ENCODE measurements around the gene UTRN. TPM values are rescaled to one million over a fixed set of nuclear protein-coding genes. Genes with fewer than 3 reads are reported as not detected.

UTRN gene
- total RNA-seq, 2 experiments from 2014 or later = 17.5 to 18.1 TPM

DNA sequence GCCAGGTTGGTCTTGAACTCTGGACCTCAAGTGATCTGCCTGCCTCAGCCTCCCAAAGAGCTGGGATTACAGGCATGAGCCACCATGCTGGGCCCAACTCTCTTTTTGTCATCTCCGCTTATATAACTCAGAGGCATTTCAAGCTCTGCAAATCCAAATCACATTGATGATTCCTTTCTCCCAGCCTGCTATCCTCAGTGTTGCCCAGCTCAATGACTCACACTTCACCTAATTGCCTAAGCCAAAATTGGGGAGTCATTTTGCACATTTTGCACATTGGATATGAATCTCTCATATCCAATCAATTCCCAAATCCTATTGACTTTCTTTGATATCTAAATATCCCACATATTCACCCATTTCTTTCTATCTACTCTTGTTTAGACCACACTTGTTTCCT, 3.9 kb downstream of the UTRN start:
- BruUV-seq (replicated peaks) = no TSS peak

DNA sequence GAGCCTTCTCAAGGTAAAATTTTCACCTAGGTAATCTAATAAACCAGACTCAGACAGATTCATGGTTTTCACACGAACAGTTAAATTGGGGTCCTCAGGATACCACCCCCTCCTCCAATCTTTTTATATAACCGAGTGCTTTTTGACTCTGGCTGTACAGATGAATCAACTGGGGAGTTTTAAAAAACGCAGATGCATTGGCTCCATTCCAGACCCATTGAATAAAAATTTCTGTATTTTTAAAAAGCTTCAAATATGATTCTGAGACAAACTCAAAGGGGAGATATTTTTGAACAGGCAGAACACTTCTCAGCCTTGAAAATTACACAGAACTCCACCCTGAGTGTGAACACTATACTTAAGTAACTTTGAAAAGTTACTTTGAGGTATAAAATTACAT, 7.2 kb downstream of the UTRN start:
- no TSS peak for BruUV-seq (replicated peaks)
- H2AFZ ChIP-seq (ENCODE audit: low read length) = no peak overlapping the region
- H3K4me1 ChIP-seq (ENCODE audit: insufficient read depth, low read length, poor library complexity, severe bottlenecking) = no peaks in the 10 kb centered on the region
- H3K36me3 ChIP-seq (ENCODE audit: insufficient read depth, low read length) = no peaks in the 10 kb centered on the region
- no peaks in the 10 kb centered on the region for H3K9me3 ChIP-seq (ENCODE audit: low read length)
- no peak overlapping the region for H3K4me3 ChIP-seq (ENCODE audit: low read depth, low read length, poor library complexity, severe bottlenecking)
- no peaks in the 10 kb centered on the region for H3K79me2 ChIP-seq (ENCODE audit: insufficient read depth, low read depth, low read length)
- intact Hi-C loops (cut with micrococcal nuclease; ENCODE audit: unreplicated experiment) = no loop called here
- DNase-seq (ENCODE audit: low spot score) = no peak
- ChIA-PET POLR2A (interaction anchor here (0.5 kb wide), 1 partner anchor 353 kb away, joined by 3 read pairs; no protein-coding TSS in a partner anchor), CTCF (ENCODE audit: unreplicated experiment) (no interaction called here)
- H3K4me2 ChIP-seq (ENCODE audit: low read length) = no peak overlapping the region
- H3K9me2 ChIP-seq (ENCODE audit: insufficient read depth, low read length) = no peaks in the 10 kb centered on the region
- H3K27ac ChIP-seq (ENCODE audit: low read depth, low read length, poor library complexity, severe bottlenecking) = no peak overlapping the region
- H4K20me1 ChIP-seq (ENCODE audit: insufficient read depth, low read length) = no peaks in the 10 kb centered on the region
- TF ChIP-seq, protein P1, sequence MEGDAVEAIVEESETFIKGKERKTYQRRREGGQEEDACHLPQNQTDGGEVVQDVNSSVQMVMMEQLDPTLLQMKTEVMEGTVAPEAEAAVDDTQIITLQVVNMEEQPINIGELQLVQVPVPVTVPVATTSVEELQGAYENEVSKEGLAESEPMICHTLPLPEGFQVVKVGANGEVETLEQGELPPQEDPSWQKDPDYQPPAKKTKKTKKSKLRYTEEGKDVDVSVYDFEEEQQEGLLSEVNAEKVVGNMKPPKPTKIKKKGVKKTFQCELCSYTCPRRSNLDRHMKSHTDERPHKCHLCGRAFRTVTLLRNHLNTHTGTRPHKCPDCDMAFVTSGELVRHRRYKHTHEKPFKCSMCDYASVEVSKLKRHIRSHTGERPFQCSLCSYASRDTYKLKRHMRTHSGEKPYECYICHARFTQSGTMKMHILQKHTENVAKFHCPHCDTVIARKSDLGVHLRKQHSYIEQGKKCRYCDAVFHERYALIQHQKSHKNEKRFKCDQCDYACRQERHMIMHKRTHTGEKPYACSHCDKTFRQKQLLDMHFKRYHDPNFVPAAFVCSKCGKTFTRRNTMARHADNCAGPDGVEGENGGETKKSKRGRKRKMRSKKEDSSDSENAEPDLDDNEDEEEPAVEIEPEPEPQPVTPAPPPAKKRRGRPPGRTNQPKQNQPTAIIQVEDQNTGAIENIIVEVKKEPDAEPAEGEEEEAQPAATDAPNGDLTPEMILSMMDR (conservative IDR thresholded peaks at IDR 0.05; ENCODE audit: low read length) = no peak
- TF ChIP-seq EZH2phosphoT487 (IDR thresholded peaks at IDR 0.05; ENCODE audit: borderline replicate concordance, low read depth, low read length) = no peak

More for the DNA sequence above, 3.9 kb downstream of the UTRN start:
- Histone ChIP-seq H3K79me2 (ENCODE audit: insufficient read depth, low read depth, low read length) (no peaks in the 10 kb centered on the region), H3K9me3 (ENCODE audit: low read length) (no peaks in the 10 kb centered on the region), H2AFZ (ENCODE audit: low read length) (no peak overlapping the region), H4K20me1 (ENCODE audit: insufficient read depth, low read length) (no peaks in the 10 kb centered on the region), H3K4me3 (ENCODE audit: low read depth, low read length, poor library complexity, severe bottlenecking) (no peak overlapping the region), H3K9me2 (ENCODE audit: insufficient read depth, low read length) (no peaks in the 10 kb centered on the region), H3K4me1 (ENCODE audit: insufficient read depth, low read length, poor library complexity, severe bottlenecking) (no peaks in the 10 kb centered on the region), H3K27ac (ENCODE audit: low read depth, low read length, poor library complexity, severe bottlenecking) (no peak overlapping the region), H3K4me2 (ENCODE audit: low read length) (no peak overlapping the region), H3K36me3 (ENCODE audit: insufficient read depth, low read length) (no peaks in the 10 kb centered on the region)
- POLR2A ChIA-PET = interaction anchor here (0.7 kb wide), 1 partner anchor 225 kb away, joined by 3 read pairs; no protein-coding TSS in a partner anchor
- intact Hi-C loops (cut with micrococcal nuclease; ENCODE audit: unreplicated experiment) = no loop called here
- CTCF ChIA-PET (ENCODE audit: unreplicated experiment) = no interaction called here
- TF ChIP-seq, protein P1 (conservative IDR thresholded peaks at IDR 0.05; ENCODE audit: low read length) = no peak
- no peak for TF ChIP-seq EZH2phosphoT487 (IDR thresholded peaks at IDR 0.05; ENCODE audit: borderline replicate concordance, low read depth, low read length)
- DNase-seq (ENCODE audit: low spot score) = no peak

DNA sequence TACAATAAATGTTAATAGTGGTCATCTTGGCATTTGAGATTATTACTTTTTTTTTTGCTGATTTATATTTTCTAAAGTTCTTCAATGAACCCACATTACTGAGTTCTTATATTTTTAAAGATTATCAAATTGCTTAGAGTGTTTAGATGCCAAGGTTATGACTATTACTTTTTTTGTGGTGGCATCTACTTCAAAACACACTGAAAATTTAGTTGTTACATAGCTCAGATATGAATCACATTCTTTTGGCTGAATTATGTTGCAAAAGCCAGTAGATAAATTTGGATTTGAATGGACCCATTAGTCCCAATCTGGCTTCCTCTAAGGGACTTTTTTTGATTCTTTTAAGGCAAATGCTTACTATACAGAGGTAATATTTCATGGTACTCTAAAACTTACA, 8.9 kb downstream of the UTRN start:
- no peaks in the 10 kb centered on the region for H3K9me3 ChIP-seq (ENCODE audit: low read length)
- POLR2A ChIA-PET = no interaction called here
- H3K79me2 ChIP-seq (ENCODE audit: insufficient read depth, low read depth, low read length) = no peaks in the 10 kb centered on the region
- no peaks in the 10 kb centered on the region for H3K9me2 ChIP-seq (ENCODE audit: insufficient read depth, low read length)
- H2AFZ ChIP-seq (ENCODE audit: low read length) = no peak overlapping the region
- BruUV-seq (replicated peaks) = no TSS peak
- H4K20me1 ChIP-seq (ENCODE audit: insufficient read depth, low read length) = no peaks in the 10 kb centered on the region
- no peaks in the 10 kb centered on the region for H3K36me3 ChIP-seq (ENCODE audit: insufficient read depth, low read length)
- TF ChIP-seq, protein P1 (conservative IDR thresholded peaks at IDR 0.05; ENCODE audit: low read length) = no peak
- no peak for TF ChIP-seq EZH2phosphoT487 (IDR thresholded peaks at IDR 0.05; ENCODE audit: borderline replicate concordance, low read depth, low read length)
- H3K4me1 ChIP-seq (ENCODE audit: insufficient read depth, low read length, poor library complexity, severe bottlenecking) = no peaks in the 10 kb centered on the region
- no peak overlapping the region for H3K4me3 ChIP-seq (ENCODE audit: low read depth, low read length, poor library complexity, severe bottlenecking)
- H3K4me2 ChIP-seq (ENCODE audit: low read length) = no peak overlapping the region
- no peak overlapping the region for H3K27ac ChIP-seq (ENCODE audit: low read depth, low read length, poor library complexity, severe bottlenecking)
- DNase-seq (ENCODE audit: low spot score) = no peak
- intact Hi-C loops (cut with micrococcal nuclease; ENCODE audit: unreplicated experiment) = no loop called here
- CTCF ChIA-PET (ENCODE audit: unreplicated experiment) = no interaction called here

All from OCI-LY7 (cell line).